Esophagus squamous epithelium (tissue), 5 donors: ENCODE results near the gene NOSIP. TPM values are rescaled to one million over a fixed set of nuclear protein-coding genes. Genes with fewer than 3 reads are reported as not detected.

Source experiments
- DNase-seq: peaks from one replicate; lab custom pipeline; 2025; lab: John Stamatoyannopoulos, UW
- H3K27ac ChIP-seq, 4 donors: fragments of 200-600 bp; sonication (generic); one replicate each; pipeline ENCODE4 v1.5.1; 2016 to 2019; ENCODE audit warnings: mild to moderate bottlenecking in 1 of 4
- H3K27me3 ChIP-seq, 4 donors: fragments of 200-600 bp; sonication (generic); 1 replicate in 3 of 4; 2 replicates in 1 of 4; pipeline versions ENCODE4 v1.5.1 to v1.6.0; 2017 to 2021; ENCODE audit warnings: antibody characterized with exemption in 1 of 4
- H3K36me3 ChIP-seq, 3 donors: fragments of 200-600 bp; sonication (generic); one replicate each; pipeline ENCODE4 v1.5.1; 2016 to 2019
- H3K4me1 ChIP-seq, 3 donors: fragments of 200-600 bp; sonication (generic); one replicate each; pipeline ENCODE4 v1.5.1; 2017 to 2019
- H3K4me3 ChIP-seq, 4 donors: fragments of 200-600 bp; sonication (generic); 1 replicate in 3 of 4; 2 replicates in 1 of 4; pipeline ENCODE4 v1.5.1; 2016 to 2019; ENCODE audit warnings: mild to moderate bottlenecking in 2 of 4, moderate library complexity in 1 of 4
- H3K9me3 ChIP-seq, 3 donors: fragments of 200-600 bp; sonication (generic); one replicate each; pipeline ENCODE4 v1.5.1; 2016 to 2019
- CTCF ChIP-seq, 6 experiments: fragments of 450-650 bp in 4 of 6; fragments of 200-600 bp in 2 of 6; sonication (generic) in 2 of 6; IDR thresholded peaks; one replicate each; pipeline ENCODE4 v1.5.1; 2016 to 2019; ENCODE audit warnings: antibody characterized with exemption in 6 of 6, mild to moderate bottlenecking in 4 of 6, moderate library complexity in 4 of 6
- POLR2A ChIP-seq, 4 donors: fragments of 450-650 bp; IDR thresholded peaks; one replicate each; pipeline ENCODE4 v1.6.1; 2017; ENCODE audit warnings: antibody characterized with exemption in 4 of 4, mild to moderate bottlenecking in 4 of 4, moderate library complexity in 3 of 4
- WGBS, 2 donors: methylation state at CpG; one replicate each; pipeline ENCODE4 v1.1.5; 2018; 5-methylcytosine and 5-hydroxymethylcytosine counted together
- intact Hi-C: fragments of 100-400 bp; cut with DNase I; formaldehyde crosslinking; loops from one replicate; pipeline ENCODE4 v1.15.0; 2022
- total RNA-seq, 4 donors: library from RNA; depleted of rRNA; stranded (reverse); fragments of >200 nt; gene quantifications; one replicate each; pipeline ENCODE4 v1.1.0, GENCODE V29; 2016
- donor health status: DM: yes; HTN: yes; CAD: no.

Gene NOSIP
- total RNA-seq, 4 donors from 2014 or later: 37.8 to 50.7 (median 40.2) TPM

GRCh38 chr19:49559928-49560327 is 20.4 kb downstream of the NOSIP start:
- peak overlapping the region in 2 of 4 donors; percentile 39 to 63 for H3K27ac ChIP-seq
- H3K4me1 ChIP-seq: peaks cover 0 to 49% (median 3%) of the 10 kb centered on the region in 3 donors
- WGBS, 2 donors: 78 to 87% methylated on average over 4 to 13 of the region's 15 CpGs
- H3K36me3 ChIP-seq: peaks cover 17 to 66% (median 21%) of the 10 kb centered on the region in 3 donors
- no peak overlapping the region for H3K4me3 ChIP-seq
- no peak for DNase-seq
- no peak for TF ChIP-seq POLR2A (IDR thresholded peaks at IDR 0.05)
- no peak for TF ChIP-seq CTCF (IDR thresholded peaks at IDR 0.05)
- no peaks in the 10 kb centered on the region for H3K9me3 ChIP-seq
- no peaks in the 10 kb centered on the region for H3K27me3 ChIP-seq
- intact Hi-C loops: no loop called here

GRCh38 chr19:49559443-49559842 is 20.9 kb downstream of the NOSIP start:
- intact Hi-C loops: no loop called here

GRCh38 chr19:49558591-49558990 is 21.8 kb downstream of the NOSIP start:
- peaks cover 12 to 57% (median 12%) of the 10 kb centered on the region in 3 donors for H3K4me1 ChIP-seq
- peaks cover 17 to 69% (median 21%) of the 10 kb centered on the region in 3 donors for H3K36me3 ChIP-seq
- H3K4me3 ChIP-seq: no peak overlapping the region
- TF ChIP-seq CTCF (IDR thresholded peaks at IDR 0.05) (no peak), POLR2A (IDR thresholded peaks at IDR 0.05) (no peak)
- intact Hi-C loops: no loop called here
- H3K27me3 ChIP-seq: no peaks in the 10 kb centered on the region
- no peaks in the 10 kb centered on the region for H3K9me3 ChIP-seq
- H3K27ac ChIP-seq: peak overlapping the region in 1 of 4 donors; percentile 9
- 78% methylated on average over 6 to 7 of the region's 7 CpGs for WGBS, 2 donors
- DNase-seq: no peak

More at GRCh38 chr19:49559443-49559842, 20.9 kb downstream of the NOSIP start:
- 80 to 85% methylated on average over 3 of the region's 3 CpGs for WGBS, 2 donors
- Histone ChIP-seq H3K9me3 (no peaks in the 10 kb centered on the region), H3K27me3 (no peaks in the 10 kb centered on the region), H3K4me3 (no peak overlapping the region), H3K27ac (no peak overlapping the region), H3K4me1 (peaks cover 4 to 49% (median 5%) of the 10 kb centered on the region in 3 donors), H3K36me3 (peaks cover 17 to 69% (median 21%) of the 10 kb centered on the region in 3 donors)
- TF ChIP-seq POLR2A (IDR thresholded peaks at IDR 0.05): no peak
- no peak for DNase-seq

- H3K4me3 ChIP-seq: no peak overlapping the region
- no peak overlapping the region for H3K27ac ChIP-seq
- H3K9me3 ChIP-seq: no peaks in the 10 kb centered on the region
- intact Hi-C loops: no loop called here
- H3K4me1 ChIP-seq: peaks cover 14 to 65% (median 15%) of the 10 kb centered on the region in 3 donors
- TF ChIP-seq POLR2A (IDR thresholded peaks at IDR 0.05): no peak
- no peak for TF ChIP-seq CTCF (IDR thresholded peaks at IDR 0.05)
- WGBS, 2 donors: 89 to 91% methylated on average over 17 to 18 of the region's 18 CpGs
- DNase-seq: no peak
- no peaks in the 10 kb centered on the region for H3K27me3 ChIP-seq
- H3K36me3 ChIP-seq: peaks cover 17 to 69% (median 21%) of the 10 kb centered on the region in 3 donors
Measured at GRCh38 chr19:49557641-49558325, 22.6 kb downstream of the NOSIP start.

GRCh38 chr19:49556412-49557398 is 23.7 kb downstream of the NOSIP start:
- peaks cover 17 to 63% (median 21%) of the 10 kb centered on the region in 3 donors for H3K36me3 ChIP-seq
- H3K27ac ChIP-seq: peak overlapping the region in 3 of 4 donors; percentile 17 to 44 (median 42)
- H3K27me3 ChIP-seq: no peaks in the 10 kb centered on the region
- peaks cover 14 to 63% (median 15%) of the 10 kb centered on the region in 3 donors for H3K4me1 ChIP-seq
- H3K4me3 ChIP-seq: no peak overlapping the region
- TF ChIP-seq POLR2A (IDR thresholded peaks at IDR 0.05): no peak
- TF ChIP-seq CTCF (IDR thresholded peaks at IDR 0.05): no peak
- H3K9me3 ChIP-seq: no peaks in the 10 kb centered on the region
- 85 to 89% methylated on average over 5 to 6 of the region's 66 CpGs for WGBS, 2 donors
- no peak for DNase-seq
- intact Hi-C loops: no loop called here
